Neural cell (in vitro differentiated cells): ENCODE results near the gene SEMA4B. TPM values are rescaled to one million over a fixed set of nuclear protein-coding genes. Genes with fewer than 3 reads are reported as not detected.

Experiments
- H2AFZ ChIP-seq: fragments of 200-600, 300-800 bp; sonication (generic), shearing (Covaris generic); 2 replicates; pipeline ENCODE4 v1.6.0; 2014; ENCODE audit warnings: low read depth, mild to moderate bottlenecking, antibody characterized with exemption, low read length, moderate library complexity
- H3F3A ChIP-seq: fragments of 200-600 bp; shearing (Covaris generic); 2 replicates; pipeline ENCODE4 v1.6.1; 2016; ENCODE audit warnings: mild to moderate bottlenecking, moderate library complexity, mixed read lengths, antibody characterized with exemption, low read length; ENCODE audit not compliant: insufficient read depth, poor library complexity, severe bottlenecking
- H3K27ac ChIP-seq: fragments of 200-600, 300-800 bp; sonication (generic), shearing (Covaris generic); 2 replicates; pipeline ENCODE4 v1.5.1; 2014; ENCODE audit warnings: mild to moderate bottlenecking, low read length, moderate library complexity
- H3K27me3 ChIP-seq: fragments of 300-800, 200-600 bp; sonication (generic), shearing (Covaris generic); 2 replicates; pipeline ENCODE4 v1.6.0; 2014; ENCODE audit warnings: mild to moderate bottlenecking, low read depth, low read length, moderate library complexity; ENCODE audit not compliant: insufficient read depth
- H3K36me3 ChIP-seq: fragments of 300-800, 200-600 bp; sonication (generic), shearing (Covaris generic); 2 replicates; pipeline ENCODE4 v1.5.1; 2014; ENCODE audit warnings: mild to moderate bottlenecking, antibody characterized with exemption, low read length, moderate library complexity; ENCODE audit not compliant: insufficient read depth
- H3K4me2 ChIP-seq: fragments of 300-800, 200-600 bp; sonication (generic), shearing (Covaris generic); 2 replicates; pipeline ENCODE4 v1.6.0; 2014; ENCODE audit warnings: mild to moderate bottlenecking, low read length
- H3K4me3 ChIP-seq: fragments of 300-800, 200-600 bp; sonication (generic), shearing (Covaris generic); 2 replicates; pipeline ENCODE4 v1.5.1; 2014; ENCODE audit warnings: mild to moderate bottlenecking, low read length, moderate library complexity
- H3K79me2 ChIP-seq: fragments of 200-600 bp; shearing (Covaris generic); replicated peaks from 2 replicates; pipeline ENCODE4 v1.6.0; 2014; ENCODE audit warnings: mild to moderate bottlenecking, low read length, moderate library complexity; ENCODE audit not compliant: insufficient read depth
- H3K9ac ChIP-seq: fragments of 300-800, 200-600 bp; sonication (generic), shearing (Covaris generic); 2 replicates; pipeline ENCODE4 v1.6.1; 2016; ENCODE audit warnings: mild to moderate bottlenecking, low read length, mixed read lengths
- H3K9me2 ChIP-seq: fragments of 200-600 bp; shearing (Covaris generic); 2 replicates; pipeline ENCODE4 v1.6.1; 2016; ENCODE audit warnings: mild to moderate bottlenecking, low read length, mixed read lengths; ENCODE audit not compliant: insufficient read depth
- H3K9me3 ChIP-seq: fragments of 200-600, 300-800 bp; sonication (generic), shearing (Covaris generic); 2 replicates; pipeline ENCODE4 v1.6.1; 2016; ENCODE audit warnings: mild to moderate bottlenecking, mixed run types, low read length, moderate library complexity, mixed read lengths
- H4K20me1 ChIP-seq: fragments of 200-600 bp; shearing (Covaris generic); 2 replicates; pipeline ENCODE4 v1.6.1; 2016; ENCODE audit warnings: mild to moderate bottlenecking, mixed run types; ENCODE audit not compliant: insufficient read depth
- EP300 ChIP-seq: fragments of 450-650 bp; conservative IDR thresholded peaks from 2 replicates; pipeline ENCODE4 v1.6.1; 2014; ENCODE audit warnings: antibody characterized with exemption, mild to moderate bottlenecking, moderate library complexity; ENCODE audit not compliant: poor library complexity, severe bottlenecking
- EZH2 ChIP-seq: fragments of 200-600, 300-800 bp; shearing (Covaris generic), sonication (generic); IDR thresholded peaks from 2 replicates; pipeline ENCODE4 v1.6.1; 2014; ENCODE audit warnings: antibody characterized with exemption, low read length, borderline replicate concordance, mild to moderate bottlenecking; ENCODE audit not compliant: insufficient read depth, poor library complexity, severe bottlenecking
- MXI1 ChIP-seq: fragments of 450-650 bp; conservative IDR thresholded peaks from 2 replicates; pipeline ENCODE4 v1.6.1; 2014; ENCODE audit warnings: antibody characterized with exemption, mild to moderate bottlenecking; ENCODE audit not compliant: poor library complexity, severe bottlenecking
- POLR2AphosphoS5 ChIP-seq: IDR thresholded peaks from 2 replicates; pipeline ENCODE4 v1.6.1; 2012
- RAD21 ChIP-seq: fragments of 450-650 bp; conservative IDR thresholded peaks from 2 replicates; pipeline ENCODE4 v1.6.1; 2014; ENCODE audit warnings: antibody characterized with exemption, mild to moderate bottlenecking, moderate library complexity
- REST ChIP-seq: IDR thresholded peaks from 2 replicates; pipeline ENCODE4 v1.6.1; 2012; ENCODE audit warnings: borderline replicate concordance
- SMC3 ChIP-seq: fragments of 450-650 bp; conservative IDR thresholded peaks from 2 replicates; pipeline ENCODE4 v1.6.1; 2014; ENCODE audit warnings: antibody characterized with exemption, mild to moderate bottlenecking, moderate library complexity; ENCODE audit not compliant: poor library complexity
- TAF1 ChIP-seq: IDR thresholded peaks from 2 replicates; pipeline ENCODE4 v1.6.1; 2012; ENCODE audit warnings: low read depth
- polyA plus RNA-seq: library from polyadenylated mRNA; depleted of rRNA; stranded (reverse); fragments of >200 nt; gene quantifications from 2 replicates; pipeline ENCODE4 v1.2.3, GENCODE V29; 2014
- TF ChIP-seq, protein P1 (sequence below): fragments of 450-650 bp; IDR thresholded peaks from 2 replicates; pipeline ENCODE4 v1.5.1; 2014; ENCODE audit warnings: antibody characterized with exemption, mild to moderate bottlenecking, moderate library complexity; ENCODE audit not compliant: poor library complexity, severe bottlenecking

The SEMA4B gene
- polyA plus RNA-seq, 1 donor from 2014 or later = 11.0 TPM

GRCh38 chr15:90210593-90210992 is 9.5 kb downstream of the SEMA4B start:
- H4K20me1 ChIP-seq = no peaks in the 10 kb centered on the region
- TF ChIP-seq EZH2 (no peak), REST (no peak), SMC3 (no peak), TAF1 (no peak), RAD21 (no peak), MXI1 (no peak), POLR2AphosphoS5 (no peak), EP300 (no peak)
- TF ChIP-seq, protein P1, sequence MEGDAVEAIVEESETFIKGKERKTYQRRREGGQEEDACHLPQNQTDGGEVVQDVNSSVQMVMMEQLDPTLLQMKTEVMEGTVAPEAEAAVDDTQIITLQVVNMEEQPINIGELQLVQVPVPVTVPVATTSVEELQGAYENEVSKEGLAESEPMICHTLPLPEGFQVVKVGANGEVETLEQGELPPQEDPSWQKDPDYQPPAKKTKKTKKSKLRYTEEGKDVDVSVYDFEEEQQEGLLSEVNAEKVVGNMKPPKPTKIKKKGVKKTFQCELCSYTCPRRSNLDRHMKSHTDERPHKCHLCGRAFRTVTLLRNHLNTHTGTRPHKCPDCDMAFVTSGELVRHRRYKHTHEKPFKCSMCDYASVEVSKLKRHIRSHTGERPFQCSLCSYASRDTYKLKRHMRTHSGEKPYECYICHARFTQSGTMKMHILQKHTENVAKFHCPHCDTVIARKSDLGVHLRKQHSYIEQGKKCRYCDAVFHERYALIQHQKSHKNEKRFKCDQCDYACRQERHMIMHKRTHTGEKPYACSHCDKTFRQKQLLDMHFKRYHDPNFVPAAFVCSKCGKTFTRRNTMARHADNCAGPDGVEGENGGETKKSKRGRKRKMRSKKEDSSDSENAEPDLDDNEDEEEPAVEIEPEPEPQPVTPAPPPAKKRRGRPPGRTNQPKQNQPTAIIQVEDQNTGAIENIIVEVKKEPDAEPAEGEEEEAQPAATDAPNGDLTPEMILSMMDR = no peak
- no peak overlapping the region for H2AFZ ChIP-seq

DNA sequence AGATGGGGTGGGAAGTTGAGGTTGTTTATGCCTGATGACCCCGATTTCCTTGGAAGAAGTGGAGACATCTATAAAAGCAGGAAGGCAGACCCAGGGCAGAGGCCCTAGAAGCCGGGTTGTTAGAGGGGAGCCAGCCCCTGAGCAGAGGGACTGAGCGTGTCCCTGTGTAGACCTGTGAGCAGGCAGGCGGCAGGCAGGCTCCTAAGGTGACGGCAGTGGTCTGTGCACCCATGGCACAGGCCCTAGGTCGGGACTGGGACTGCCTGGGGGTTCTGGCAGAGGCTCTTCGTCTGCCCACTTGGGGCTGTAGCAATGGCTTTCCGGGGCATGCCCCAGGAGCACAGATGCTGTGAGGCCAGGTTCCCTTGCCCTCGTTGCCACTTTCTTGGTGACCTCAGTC is 9.9 kb downstream of the SEMA4B start:
- no peak overlapping the region for H3K9ac ChIP-seq
- no peaks in the 10 kb centered on the region for H3K36me3 ChIP-seq
- no peaks in the 10 kb centered on the region for H3K9me2 ChIP-seq
- H3K4me3 ChIP-seq = no peak overlapping the region
- H3F3A ChIP-seq = no peaks in the 10 kb centered on the region
- no peaks in the 10 kb centered on the region for H3K27me3 ChIP-seq
- H4K20me1 ChIP-seq = no peaks in the 10 kb centered on the region
- H3K9me3 ChIP-seq = no peaks in the 10 kb centered on the region
- H2AFZ ChIP-seq = no peak overlapping the region
- H3K4me2 ChIP-seq = no peak overlapping the region
- no peak overlapping the region for H3K27ac ChIP-seq
- TF ChIP-seq REST = no peak
- TF ChIP-seq MXI1 = no peak
- peaks cover 19% of the 10 kb centered on the region for H3K79me2 ChIP-seq

More at GRCh38 chr15:90210593-90210992, 9.5 kb downstream of the SEMA4B start:
- Histone ChIP-seq H3K9ac (no peak overlapping the region), H3K9me2 (no peaks in the 10 kb centered on the region), H3F3A (no peaks in the 10 kb centered on the region), H3K79me2 (peaks cover 23% of the 10 kb centered on the region), H3K4me3 (no peak overlapping the region), H3K27me3 (no peaks in the 10 kb centered on the region), H3K27ac (no peak overlapping the region), H3K4me2 (no peak overlapping the region), H3K36me3 (no peaks in the 10 kb centered on the region), H3K9me3 (no peaks in the 10 kb centered on the region)
